Lower leg skin (tissue), 3 donors: ENCODE measurements around the gene CES2.

Source experiments
- CTCF ChIP-seq, 3 donors: fragments of 450-650 bp; IDR thresholded peaks; one replicate each; pipeline ENCODE4 v1.5.1; 2016; ENCODE audit warnings: antibody characterized with exemption in 3 of 3, mild to moderate bottlenecking in 3 of 3, moderate library complexity in 2 of 3
- POLR2A ChIP-seq, 2 donors: fragments of 450-650 bp; IDR thresholded peaks; one replicate each; pipeline ENCODE4 v1.6.1; 2016 to 2017; ENCODE audit warnings: antibody characterized with exemption in 2 of 2, mild to moderate bottlenecking in 1 of 2, moderate library complexity in 1 of 2

GRCh38 chr16:66911112-66911511, 24.2 kb upstream of the CES2 start:
- TF ChIP-seq CTCF (IDR thresholded peaks at IDR 0.05) (no peak), POLR2A (IDR thresholded peaks at IDR 0.05) (no peak)
